HL-60 (cell line): ENCODE results near the gene PLP1.

ENCODE experiments used
- CTCF ChIP-seq: IDR thresholded peaks from one replicate; pipeline ENCODE4 v1.5.1; 2011; ENCODE audit warnings: low read length, control low read depth, inconsistent platforms; ENCODE audit not compliant: insufficient read depth
- POLR2AphosphoS5 ChIP-seq: IDR thresholded peaks from 2 replicates; pipeline ENCODE4 v1.6.1; 2012; ENCODE audit warnings: low read depth

- no peak for TF ChIP-seq POLR2AphosphoS5
- no peak for TF ChIP-seq CTCF
Observed at GRCh38 chrX:103811858-103812257, 35.2 kb downstream of the PLP1 start.
